Right lobe of liver (tissue), 6 donors: ENCODE measurements around the gene IL1RN. TPM values are rescaled to one million over a fixed set of nuclear protein-coding genes. Genes with fewer than 3 reads are reported as not detected.

Source experiments
- ATAC-seq, 4 donors: fragments of 200-7000 bp; cut with Tn5 transposase; one replicate each; pipeline ENCODE4 v1.9.1; 2020; ENCODE audit warnings: mild to moderate bottlenecking in 4 of 4, moderate library complexity in 4 of 4
- DNase-seq, 3 donors: peaks; one replicate each; pipeline ENCODE4 v3.0.0-alpha.2; 2020
- H3K27ac ChIP-seq, 3 donors: fragments of 200-600 bp; one replicate each; pipeline ENCODE4 v1.8.0; 2022
- H3K27me3 ChIP-seq, 2 donors: fragments of 200-600 bp; one replicate each; pipeline ENCODE4 v1.8.0; 2022
- H3K36me3 ChIP-seq, 4 donors: fragments of 200-600 bp; sonication (generic) in 1 of 4; one replicate each; pipeline versions ENCODE4 v1.5.1 to v1.8.0; 2017 to 2022; ENCODE audit warnings: control low read depth in 1 of 4
- H3K4me1 ChIP-seq, 4 donors: fragments of 200-600 bp; sonication (generic) in 1 of 4; one replicate each; pipeline versions ENCODE4 v1.5.1 to v1.8.0; 2017 to 2022; ENCODE audit warnings: control low read depth in 1 of 4
- H3K4me3 ChIP-seq, 3 donors: fragments of 200-600 bp; one replicate each; pipeline ENCODE4 v1.8.0; 2022
- H3K9me3 ChIP-seq, 4 donors: fragments of 200-600 bp; sonication (generic) in 1 of 4; one replicate each; pipeline versions ENCODE4 v1.5.1 to v1.8.0; 2017 to 2022; ENCODE audit warnings: control low read depth in 1 of 4
- CTCF ChIP-seq, 4 donors: fragments of 200-600 bp in 3 of 4; fragments of 450-650 bp in 1 of 4; IDR thresholded peaks; one replicate each; pipeline versions ENCODE4 v1.5.1 to v1.8.0; 2016 to 2022; ENCODE audit warnings: antibody characterized with exemption in 4 of 4, mild to moderate bottlenecking in 2 of 4
- POLR2A ChIP-seq: fragments of 450-650 bp; IDR thresholded peaks from one replicate; pipeline ENCODE4 v1.6.1; 2017; ENCODE audit warnings: antibody characterized with exemption, mild to moderate bottlenecking
- WGBS: methylation state at CpG from one replicate; pipeline ENCODE4 v1.1.6; 2018; ENCODE audit warnings: low coverage, low lambda C conversion rate; ENCODE audit not compliant: insufficient coverage; ENCODE audit errors: missing lambda C conversion rate; 5-methylcytosine and 5-hydroxymethylcytosine counted together
- intact Hi-C, 2 donors: fragments of 100-400 bp; cut with DNase I; formaldehyde crosslinking; loops; one replicate each; pipeline versions ENCODE4 v1.11.2 to v1.14.1; 2022
- total RNA-seq, 6 experiments: library from RNA; depleted of rRNA in 2 of 6; stranded (reverse); fragments of >200 nt in 2 of 6; fragmentation: NEBNext Ultra II Directional in 3 of 6; extraction: Animal tissue kit (Norgen Biotek cat#: 25700) in 3 of 6; gene quantifications; one replicate each; pipeline versions ENCODE4 v1.1.0 to v1.2.4, GENCODE V29; 2016 to 2023
- donor health status: DM: no; HTN: yes; CAD: no.
- donor health status: DM: no; HTN: no; CAD: no.
- donor health status: DM: no; HTN: no; CAD: no.
- donor health status: DM: no; HTN: yes; CAD: no.
- donor health status: DM: no; HTN: yes; CAD: no.

Gene IL1RN
- total RNA-seq, 6 experiments from 2014 or later, result 14.5 to 98.1 (median 43.9) TPM

GRCh38 chr2:113131352-113132185 is 4.2 kb downstream of the IL1RN start:
- H3K4me3 ChIP-seq, result no peak overlapping the region
- WGBS, result 50% methylated on average over 2 of the region's 7 CpGs
- H3K9me3 ChIP-seq, result no peaks in the 10 kb centered on the region
- H3K4me1 ChIP-seq, result peaks cover 0 to 18% (median 5%) of the 10 kb centered on the region in 4 donors
- no peak overlapping the region for H3K27ac ChIP-seq
- peaks cover 0 to 47% (median 18%) of the 10 kb centered on the region in 4 donors for H3K36me3 ChIP-seq
- peak in 1 of 3 donors; percentile 36 for DNase-seq
- intact Hi-C loops, result loop anchor here (5.0 to 10.0 kb wide), 3 partner anchors 47 to 63 kb away; no protein-coding TSS in a partner anchor
- no peaks in the 10 kb centered on the region for H3K27me3 ChIP-seq
- peak; percentile 36 for TF ChIP-seq POLR2A
- TF ChIP-seq CTCF (IDR thresholded peaks at IDR 0.05), result no peak
- peak in 2 of 4 donors; percentile 2 to 6 for ATAC-seq

GRCh38 chr2:113132414-113133021 is 5.1 kb downstream of the IL1RN start:
- peaks cover 0 to 18% (median 5%) of the 10 kb centered on the region in 4 donors for H3K4me1 ChIP-seq
- no peak for TF ChIP-seq CTCF (IDR thresholded peaks at IDR 0.05)
- no peak for TF ChIP-seq POLR2A
- no peaks in the 10 kb centered on the region for H3K27me3 ChIP-seq
- WGBS, result 95% methylated on average over 15 of the region's 17 CpGs
- H3K9me3 ChIP-seq, result no peaks in the 10 kb centered on the region
- H3K36me3 ChIP-seq, result peaks cover 0 to 47% (median 18%) of the 10 kb centered on the region in 4 donors
- intact Hi-C loops, result loop anchor here (5.0 to 10.0 kb wide), 3 partner anchors 48 to 62 kb away; no protein-coding TSS in a partner anchor
- H3K27ac ChIP-seq, result no peak overlapping the region
- ATAC-seq (peak in 2 of 4 donors; percentile 5 to 26), DNase-seq (no peak)
- H3K4me3 ChIP-seq, result no peak overlapping the region

- H3K27ac ChIP-seq, result no peak overlapping the region
- no peaks in the 10 kb centered on the region for H3K27me3 ChIP-seq
- H3K4me1 ChIP-seq, result peaks cover 0 to 13% (median 4%) of the 10 kb centered on the region in 4 donors
- DNase-seq (no peak), ATAC-seq (no peak)
- no peaks in the 10 kb centered on the region for H3K9me3 ChIP-seq
- WGBS, result 53% methylated on average over 6 of the region's 7 CpGs
- H3K36me3 ChIP-seq, result peaks cover 0 to 47% (median 18%) of the 10 kb centered on the region in 4 donors
- intact Hi-C loops, result loop anchor here (5.0 to 10.0 kb wide), 3 partner anchors 49 to 61 kb away; no protein-coding TSS in a partner anchor
- no peak overlapping the region for H3K4me3 ChIP-seq
- no peak for TF ChIP-seq CTCF (IDR thresholded peaks at IDR 0.05)
- TF ChIP-seq POLR2A, result peak; percentile 22
These were observed 6.6 kb downstream of the IL1RN start for GRCh38 chr2:113133704-113134598.

- intact Hi-C loops, result loop anchor here (5.0 to 10.0 kb wide), 4 partner anchors 50 to 63 kb away; no protein-coding TSS in a partner anchor
- TF ChIP-seq POLR2A (no peak), CTCF (IDR thresholded peaks at IDR 0.05) (no peak)
- no peak overlapping the region for H3K4me3 ChIP-seq
- H3K9me3 ChIP-seq, result no peaks in the 10 kb centered on the region
- ATAC-seq (no peak), DNase-seq (no peak)
- H3K36me3 ChIP-seq, result peaks cover 0 to 42% (median 18%) of the 10 kb centered on the region in 4 donors
- no peaks in the 10 kb centered on the region for H3K27me3 ChIP-seq
- peaks cover 0 to 5% (median 0%) of the 10 kb centered on the region in 4 donors for H3K4me1 ChIP-seq
- no peak overlapping the region for H3K27ac ChIP-seq
These were observed 7.3 kb downstream of the IL1RN start for GRCh38 chr2:113134717-113135116.
